ENCODE measurements around the gene KRT27.

- TF ChIP-seq POLR2A (IDR thresholded peaks at IDR 0.05) (no peak), CTCF (IDR thresholded peaks at IDR 0.05) (no peak)
These were observed 12.1 kb upstream of the KRT27 start for GRCh38 chr17:40794466-40794865.
